RWPE1 (cell line): ENCODE data around the gene LNPEP.

ENCODE experiments used
- CTCF ChIA-PET: fragments of 350-600 bp; sonication (Branson Sonifier 250); formaldehyde crosslinking; extraction: SDS; loops from one replicate; lab custom pipeline; 2021; lab: Yijun Ruan, JAX
- POLR2A ChIA-PET: fragments of 400-600 bp; formaldehyde crosslinking; extraction: SDS; loops from one replicate; lab custom pipeline; 2020; ENCODE audit warnings: antibody characterized with exemption; ENCODE audit not compliant: low non-redundant PET; lab: Yijun Ruan, JAX
- DNase-seq: peaks from one replicate; pipeline ENCODE4 v3.0.0; 2012; ENCODE audit warnings: low spot score
- H3K27ac ChIP-seq: fragments of 450-650 bp; 2 replicates; pipeline ENCODE4 v1.5.1; 2017
- CTCF ChIP-seq: fragments of 450-650 bp; conservative IDR thresholded peaks from 2 replicates; pipeline ENCODE4 v1.5.1; 2017; ENCODE audit warnings: low read depth, mild to moderate bottlenecking

Gene LNPEP

DNA sequence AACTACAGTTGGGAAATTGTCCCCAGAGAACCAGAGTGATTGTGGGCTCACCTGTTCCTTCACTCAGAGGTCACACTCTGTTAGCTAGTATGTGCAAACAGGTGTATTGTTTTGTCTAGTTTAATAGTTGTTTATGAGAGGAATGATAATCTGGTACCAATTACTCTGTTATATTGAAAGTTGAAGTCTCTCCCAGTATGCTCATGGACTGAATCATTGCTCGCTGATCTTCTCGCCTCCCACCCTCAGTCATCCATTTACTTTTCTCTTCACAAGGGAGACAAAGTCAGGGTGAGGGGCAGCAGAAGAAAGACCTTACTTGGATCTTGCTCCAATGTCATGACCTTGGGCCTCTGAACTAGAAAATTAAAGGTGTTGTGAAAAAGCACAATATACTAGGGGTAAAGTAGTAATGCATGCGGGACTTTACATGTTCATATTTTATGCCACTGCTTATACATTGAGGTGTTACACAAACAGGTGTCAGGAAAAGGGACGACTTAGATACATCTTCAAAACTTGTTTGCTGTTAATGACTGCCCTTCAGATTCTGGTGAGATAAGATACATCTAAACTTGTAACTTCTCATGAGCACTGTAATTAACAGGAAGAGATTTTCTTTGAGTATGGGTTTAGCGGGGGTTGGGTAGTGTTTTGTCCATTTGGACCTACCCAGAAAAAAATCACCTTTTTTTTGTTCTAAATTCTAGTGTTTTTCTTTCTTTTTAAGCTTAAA is 36.9 kb downstream of the LNPEP start:
- DNase-seq = no peak
- no peak overlapping the region for H3K27ac ChIP-seq
- POLR2A ChIA-PET = no interaction called here
- CTCF ChIA-PET = interaction anchor here (0.6 kb wide), 2 partner anchors 54 to 1118 kb away, joined by 3 to 4 read pairs; no protein-coding TSS in a partner anchor
- TF ChIP-seq CTCF = no peak

DNA sequence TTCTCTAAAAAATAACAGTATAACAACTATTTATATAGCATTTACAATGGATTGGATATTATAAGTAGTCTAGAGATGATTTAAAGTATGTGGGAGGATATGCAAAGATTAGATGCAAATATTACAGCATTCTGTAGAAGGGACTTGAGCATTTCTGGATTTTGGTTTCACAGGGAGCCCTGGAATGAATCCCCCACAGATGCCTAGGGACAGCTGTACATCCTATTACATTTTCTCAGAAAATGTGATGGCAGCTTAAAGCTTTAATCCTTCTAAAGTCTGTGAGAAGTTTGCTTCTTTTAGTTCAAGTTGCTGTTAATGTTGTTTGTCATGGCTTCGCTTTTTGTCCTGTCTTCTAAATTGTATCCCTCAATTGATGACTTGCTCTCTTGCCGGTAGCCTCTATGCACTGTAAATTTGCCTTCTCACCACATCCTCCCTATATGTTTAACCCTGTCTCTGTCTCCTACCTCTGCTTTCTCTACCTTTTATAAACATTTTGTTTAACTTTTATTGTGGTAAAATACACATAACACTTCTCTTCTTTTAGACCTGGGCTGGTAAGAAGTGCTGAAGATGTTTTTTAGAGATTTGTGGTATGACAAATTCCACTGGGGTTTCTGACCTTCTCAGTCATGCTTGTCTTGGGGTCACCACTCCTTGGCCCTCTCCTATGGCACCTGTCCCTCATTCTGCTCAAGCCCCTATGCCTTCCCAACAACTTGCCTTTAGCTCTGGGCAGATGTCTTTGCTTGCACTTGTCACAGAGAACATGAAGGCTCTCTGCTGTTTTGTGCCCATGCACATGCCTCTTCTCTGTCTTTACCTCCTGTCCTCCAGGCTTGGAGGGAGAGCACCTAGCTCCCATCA is 37.9 kb downstream of the LNPEP start:
- H3K27ac ChIP-seq = no peak overlapping the region
- DNase-seq = no peak
- ChIA-PET POLR2A (no interaction called here), CTCF (interaction anchor here (0.6 kb wide), 2 partner anchors 53 to 1119 kb away, joined by 3 to 4 read pairs; no protein-coding TSS in a partner anchor)
- no peak for TF ChIP-seq CTCF

DNA sequence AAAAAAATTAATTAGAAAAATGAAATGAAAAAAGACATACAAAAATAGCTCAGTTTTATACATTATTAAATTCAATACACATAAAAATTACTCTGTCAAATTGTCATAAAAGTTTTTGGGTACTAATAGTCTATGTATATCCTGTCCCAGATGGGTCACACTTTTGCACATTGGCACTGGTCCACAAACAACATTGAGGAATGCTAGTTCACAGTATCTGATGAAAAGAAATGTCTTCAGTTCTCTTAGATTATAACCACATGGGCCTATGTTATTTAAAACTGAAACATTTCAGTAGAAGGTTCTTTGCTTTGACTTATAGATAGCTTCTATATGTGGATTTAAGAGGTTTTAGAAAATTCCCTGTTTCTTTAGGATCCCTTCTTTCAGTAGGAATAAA is 39.8 kb downstream of the LNPEP start:
- H3K27ac ChIP-seq = no peak overlapping the region
- CTCF ChIA-PET = no interaction called here
- DNase-seq = no peak
- POLR2A ChIA-PET = no interaction called here
- no peak for TF ChIP-seq CTCF

GRCh38 chr5:96977228-96977627 is 41.3 kb downstream of the LNPEP start:
- ChIA-PET CTCF (no interaction called here), POLR2A (no interaction called here)
- DNase-seq = no peak
- no peak overlapping the region for H3K27ac ChIP-seq
- no peak for TF ChIP-seq CTCF

- H3K27ac ChIP-seq = no peak overlapping the region
- CTCF ChIA-PET = interaction anchor here (0.6 to 0.8 kb wide), 5 partner anchors 110 to 1828 kb away, joined by 3 read pairs; no protein-coding TSS in a partner anchor
- TF ChIP-seq CTCF = no peak
- no peak for DNase-seq
- POLR2A ChIA-PET = interaction anchor here (0.6 kb wide), 1 partner anchor 26 kb away, joined by 3 read pairs; no protein-coding TSS in a partner anchor
These were observed 43.1 kb downstream of the LNPEP start for GRCh38 chr5:96978812-96979449.

DNA sequence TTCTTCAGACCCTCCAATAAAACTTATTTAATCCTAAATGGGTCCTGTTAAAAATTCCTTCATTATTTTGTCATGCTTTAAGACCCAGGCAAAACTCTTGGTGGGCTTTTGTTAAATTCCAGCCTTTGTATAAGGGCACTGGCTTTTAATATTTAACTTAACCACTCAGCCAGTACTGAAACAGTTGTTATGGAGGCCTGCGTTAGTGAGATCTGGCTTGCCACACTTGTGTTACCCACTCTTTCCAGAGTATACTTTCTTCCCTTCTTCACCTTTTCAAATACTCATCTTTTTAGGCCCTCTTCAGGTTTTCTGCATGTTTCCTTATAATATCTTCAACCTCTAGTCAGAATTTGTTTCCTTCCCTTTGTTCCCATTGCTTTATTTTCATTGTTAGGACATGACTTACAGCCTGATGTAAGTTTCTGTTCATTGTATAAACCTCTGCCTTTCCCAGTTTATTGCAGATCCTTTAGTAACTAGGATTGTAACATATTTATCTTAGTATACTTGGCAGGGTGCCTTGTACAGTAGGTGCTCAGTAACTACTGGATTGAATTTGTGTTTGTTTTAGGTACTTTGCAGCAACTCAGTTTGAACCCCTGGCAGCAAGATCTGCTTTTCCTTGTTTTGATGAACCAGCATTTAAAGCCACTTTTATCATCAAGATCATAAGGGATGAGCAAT is 48.8 kb downstream of the LNPEP start:
- CTCF ChIA-PET = no interaction called here
- no peak overlapping the region for H3K27ac ChIP-seq
- DNase-seq = no peak
- TF ChIP-seq CTCF = no peak
- POLR2A ChIA-PET = no interaction called here
